Measurements from ENCODE around the gene USP47. TPM values are rescaled to one million over a fixed set of nuclear protein-coding genes. Genes with fewer than 3 reads are reported as not detected.

The USP47 gene
- total RNA-seq, 1 experiment from 2014 or later, result 37.5 TPM

- H3K4me1 Mint-ChIP-seq (ENCODE audit: low read depth, unreplicated experiment), result no peaks in the 10 kb centered on the region
- intact Hi-C loops (cut with micrococcal nuclease; ENCODE audit: unreplicated experiment), result no loop called here
- peaks cover 11% of the 10 kb centered on the region for H3K36me3 Mint-ChIP-seq (ENCODE audit: insufficient read depth, unreplicated experiment)
- no peak for DNase-seq
- TF ChIP-seq CTCF (IDR thresholded peaks at IDR 0.05; ENCODE audit: unreplicated experiment), result no peak
- no peak overlapping the region for H3K27ac Mint-ChIP-seq (ENCODE audit: unreplicated experiment)
- no peak overlapping the region for H3K4me3 Mint-ChIP-seq (ENCODE audit: low read depth, unreplicated experiment)
- CTCF ChIA-PET, result no interaction called here
- H3K27me3 Mint-ChIP-seq (ENCODE audit: unreplicated experiment), result no peaks in the 10 kb centered on the region
- BruUV-seq (replicated peaks), result no TSS peak
- H3K9me3 Mint-ChIP-seq (ENCODE audit: low read depth, unreplicated experiment), result no peaks in the 10 kb centered on the region
Measured at GRCh38 chr11:11935536-11935935, 93.8 kb downstream of the USP47 start.

GRCh38 chr11:11937433-11937832 is 95.7 kb downstream of the USP47 start:
- no peak for DNase-seq
- H3K27ac Mint-ChIP-seq (ENCODE audit: unreplicated experiment), result no peak overlapping the region
- CTCF ChIA-PET, result no interaction called here
- H3K36me3 Mint-ChIP-seq (ENCODE audit: insufficient read depth, unreplicated experiment), result peaks cover 15% of the 10 kb centered on the region
- no peaks in the 10 kb centered on the region for H3K27me3 Mint-ChIP-seq (ENCODE audit: unreplicated experiment)
- no TSS peak for BruUV-seq (replicated peaks)
- TF ChIP-seq CTCF (IDR thresholded peaks at IDR 0.05; ENCODE audit: unreplicated experiment), result no peak
- H3K4me3 Mint-ChIP-seq (ENCODE audit: low read depth, unreplicated experiment), result no peak overlapping the region
- intact Hi-C loops (cut with micrococcal nuclease; ENCODE audit: unreplicated experiment), result no loop called here
- H3K9me3 Mint-ChIP-seq (ENCODE audit: low read depth, unreplicated experiment), result no peaks in the 10 kb centered on the region
- H3K4me1 Mint-ChIP-seq (ENCODE audit: low read depth, unreplicated experiment), result no peaks in the 10 kb centered on the region

GRCh38 chr11:11937957-11938356 is 96.2 kb downstream of the USP47 start:
- TF ChIP-seq CTCF (IDR thresholded peaks at IDR 0.05; ENCODE audit: unreplicated experiment), result no peak
- no TSS peak for BruUV-seq (replicated peaks)
- Mint-ChIP-seq H3K4me3 (ENCODE audit: low read depth, unreplicated experiment) (no peak overlapping the region), H3K27ac (ENCODE audit: unreplicated experiment) (no peak overlapping the region), H3K36me3 (ENCODE audit: insufficient read depth, unreplicated experiment) (peaks cover 20% of the 10 kb centered on the region), H3K27me3 (ENCODE audit: unreplicated experiment) (no peaks in the 10 kb centered on the region), H3K4me1 (ENCODE audit: low read depth, unreplicated experiment) (no peaks in the 10 kb centered on the region), H3K9me3 (ENCODE audit: low read depth, unreplicated experiment) (no peaks in the 10 kb centered on the region)
- intact Hi-C loops (cut with micrococcal nuclease; ENCODE audit: unreplicated experiment), result no loop called here
- no peak for DNase-seq
- CTCF ChIA-PET, result no interaction called here

- Mint-ChIP-seq H3K36me3 (ENCODE audit: insufficient read depth, unreplicated experiment) (peaks cover 17% of the 10 kb centered on the region), H3K9me3 (ENCODE audit: low read depth, unreplicated experiment) (no peaks in the 10 kb centered on the region), H3K4me3 (ENCODE audit: low read depth, unreplicated experiment) (no peak overlapping the region), H3K27me3 (ENCODE audit: unreplicated experiment) (no peaks in the 10 kb centered on the region), H3K4me1 (ENCODE audit: low read depth, unreplicated experiment) (no peaks in the 10 kb centered on the region), H3K27ac (ENCODE audit: unreplicated experiment) (no peak overlapping the region)
- no peak for DNase-seq
- no peak for TF ChIP-seq CTCF (IDR thresholded peaks at IDR 0.05; ENCODE audit: unreplicated experiment)
- CTCF ChIA-PET, result no interaction called here
- BruUV-seq (replicated peaks), result no TSS peak
- intact Hi-C loops (cut with micrococcal nuclease; ENCODE audit: unreplicated experiment), result loop anchor here (5.0 kb wide), 1 partner anchor 33 kb away; no protein-coding TSS in a partner anchor
Measured at GRCh38 chr11:11940551-11940950, 98.8 kb downstream of the USP47 start.

Measured in Calu3 (cell line).